Kidney glomerular epithelial cell (primary cell): ENCODE data around the gene IDUA.

Experiments
- DNase-seq: peaks from one replicate; lab custom pipeline; 2025; lab: John Stamatoyannopoulos, UW

IDUA gene

DNA sequence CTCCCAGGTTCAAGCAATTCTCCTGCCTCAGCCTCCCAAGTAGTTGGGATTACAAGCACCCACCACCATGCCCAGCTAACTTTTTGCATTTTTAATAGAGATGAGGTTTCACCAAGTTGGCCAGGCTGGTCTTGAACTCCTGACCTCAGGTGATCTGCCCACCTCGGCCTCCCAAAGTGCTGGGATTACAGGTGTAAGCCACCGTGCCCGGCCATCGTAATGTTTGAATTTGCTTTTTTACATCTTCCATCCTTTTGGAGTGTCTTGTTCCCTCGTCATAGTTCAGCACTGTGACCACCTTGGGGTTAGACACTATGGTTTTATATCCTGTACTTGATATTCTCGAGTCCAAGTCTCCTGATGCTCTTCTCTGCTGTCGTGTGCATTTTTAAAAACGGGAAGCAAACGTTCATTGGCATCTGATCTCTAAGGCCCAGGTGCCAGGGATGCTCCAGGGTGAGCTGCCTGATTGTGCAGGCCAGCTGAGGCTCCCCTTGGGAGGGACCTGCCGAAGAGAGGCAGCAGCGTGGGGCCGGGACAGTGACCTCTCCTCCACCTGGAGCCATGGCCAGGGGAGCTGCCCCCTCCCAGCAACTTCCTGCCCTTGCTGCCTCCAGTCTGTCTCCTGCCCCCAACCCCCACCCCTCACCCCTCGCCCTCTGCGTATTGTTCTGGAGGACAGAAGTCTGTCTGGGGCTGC is 30.2 kb upstream of the IDUA start:
- no peak for DNase-seq

DNA sequence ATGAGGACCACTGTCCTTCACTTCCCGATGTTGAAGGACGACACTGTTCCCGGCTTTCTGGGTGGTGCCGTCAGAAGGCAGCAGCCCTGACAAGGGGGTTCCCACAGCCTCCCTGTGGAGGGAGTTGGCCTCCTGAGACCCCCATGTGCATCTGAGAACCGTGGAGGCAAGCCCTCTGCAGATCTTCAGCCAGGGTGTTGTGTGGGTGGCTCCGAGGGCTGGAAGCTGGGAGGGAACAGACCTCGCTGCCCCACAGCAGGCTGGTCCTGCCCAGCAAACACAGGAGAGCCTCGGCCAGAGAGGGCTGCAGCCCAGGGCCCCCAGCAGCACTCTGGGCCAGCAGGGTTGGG is 29.6 kb upstream of the IDUA start:
- DNase-seq, result no peak

DNA sequence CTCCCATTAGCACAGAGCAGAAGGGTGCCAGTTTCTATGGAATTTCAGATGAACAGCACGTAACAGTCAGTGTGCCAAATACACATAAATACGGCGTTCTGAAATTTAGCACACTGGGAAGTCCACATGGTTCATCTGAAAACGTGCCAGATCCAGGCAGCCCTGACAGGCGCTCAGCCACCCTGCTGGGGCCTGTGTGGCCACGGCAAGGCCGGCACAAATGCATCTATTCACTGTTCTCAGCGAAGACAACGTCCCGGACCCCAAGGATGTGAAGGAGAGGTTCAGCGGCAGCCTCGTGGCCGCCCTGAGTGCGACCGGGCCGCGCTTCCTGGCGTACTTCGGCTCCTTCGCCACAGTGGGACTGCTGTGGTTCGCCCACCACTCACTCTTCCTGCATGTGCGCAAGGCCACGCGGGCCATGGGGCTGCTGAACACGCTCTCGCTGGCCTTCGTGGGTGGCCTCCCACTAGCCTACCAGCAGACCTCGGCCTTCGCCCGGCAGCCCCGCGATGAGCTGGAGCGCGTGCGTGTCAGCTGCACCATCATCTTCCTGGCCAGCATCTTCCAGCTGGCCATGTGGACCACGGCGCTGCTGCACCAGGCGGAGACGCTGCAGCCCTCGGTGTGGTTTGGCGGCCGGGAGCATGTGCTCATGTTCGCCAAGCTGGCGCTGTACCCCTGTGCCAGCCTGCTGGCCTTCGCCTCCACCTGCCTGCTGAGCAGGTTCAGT is 29.1 kb upstream of the IDUA start:
- no peak for DNase-seq

DNA sequence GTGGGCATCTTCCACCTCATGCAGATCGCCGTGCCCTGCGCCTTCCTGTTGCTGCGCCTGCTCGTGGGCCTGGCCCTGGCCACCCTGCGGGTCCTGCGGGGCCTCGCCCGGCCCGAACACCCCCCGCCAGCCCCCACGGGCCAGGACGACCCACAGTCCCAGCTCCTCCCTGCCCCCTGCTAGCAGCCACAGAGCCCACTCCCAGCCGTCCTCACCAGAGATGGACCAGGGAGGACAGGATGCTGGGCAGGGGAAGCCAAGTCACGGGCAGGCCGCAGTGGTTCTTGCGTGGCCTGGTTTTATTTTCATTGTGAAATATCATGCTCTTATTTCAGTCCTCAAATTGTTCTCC is 28.6 kb upstream of the IDUA start:
- no peak for DNase-seq

DNA sequence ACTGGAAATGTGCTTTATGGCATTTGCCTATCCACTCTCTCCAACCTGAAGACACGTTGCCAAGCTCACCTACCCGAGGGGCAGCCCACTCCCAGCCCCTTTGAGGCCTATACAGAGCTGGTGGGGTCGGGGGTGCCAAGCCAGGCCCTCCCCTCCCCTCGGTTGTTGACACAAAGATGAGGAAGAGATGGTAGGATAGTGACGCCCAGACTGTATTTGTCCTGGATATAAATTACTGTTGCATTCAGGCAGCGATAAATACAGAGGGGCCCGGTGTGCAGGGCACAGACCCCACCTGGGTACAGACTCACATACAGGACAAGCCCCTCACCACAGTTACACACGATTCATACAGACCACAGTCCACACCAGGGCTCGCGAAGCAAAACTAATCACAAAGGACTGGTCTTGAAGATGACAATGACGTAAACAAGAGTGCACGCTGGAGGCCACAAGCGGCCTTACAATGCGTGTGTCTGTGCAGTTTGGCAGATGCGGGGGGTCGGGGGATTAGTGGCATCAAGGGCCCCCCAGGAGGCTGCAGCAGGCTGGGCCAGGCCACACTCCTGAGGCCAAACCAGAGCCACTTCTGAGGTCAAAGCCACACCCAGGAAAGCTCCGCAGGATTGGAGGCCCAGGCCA is 28.0 kb upstream of the IDUA start:
- DNase-seq, result no peak

DNA sequence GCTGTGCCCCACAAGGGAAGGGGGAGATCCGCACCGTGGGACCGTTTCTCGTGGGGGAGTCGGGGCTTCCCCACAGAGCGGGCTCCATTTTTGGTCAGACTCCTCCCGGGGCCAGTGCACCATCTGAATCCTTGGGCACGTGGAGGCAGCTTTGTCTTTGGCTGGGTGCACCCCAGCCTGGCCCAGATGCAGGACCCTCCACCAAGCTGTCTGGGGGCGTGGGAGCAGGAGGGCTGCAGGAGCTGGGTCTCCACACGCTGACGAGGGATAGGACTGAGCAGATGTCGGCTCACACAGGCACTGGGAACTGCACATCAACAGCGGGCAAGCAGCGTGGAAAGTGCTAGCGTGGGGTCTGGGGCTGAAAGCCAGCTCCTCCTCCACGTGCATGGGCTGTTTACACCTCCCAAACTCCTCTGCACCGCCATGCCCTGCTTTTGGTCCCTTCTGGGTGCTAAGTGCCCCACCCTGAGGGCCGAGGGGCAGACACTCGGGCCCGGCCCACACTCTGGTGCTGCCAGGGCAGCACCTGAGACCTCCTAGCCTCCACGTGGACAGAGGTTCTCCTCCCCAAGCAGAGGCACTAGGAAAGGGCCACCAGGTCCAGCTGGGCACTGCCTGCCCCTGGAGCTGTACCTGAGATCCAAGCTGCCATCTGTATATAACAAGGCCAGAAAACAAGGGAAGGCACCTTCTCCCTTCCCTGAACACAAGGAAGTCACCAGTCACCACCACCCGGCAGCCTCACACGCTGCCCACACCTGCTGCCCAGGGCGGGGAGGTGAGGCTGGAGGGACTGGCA is 27.3 kb upstream of the IDUA start:
- no peak for DNase-seq

DNA sequence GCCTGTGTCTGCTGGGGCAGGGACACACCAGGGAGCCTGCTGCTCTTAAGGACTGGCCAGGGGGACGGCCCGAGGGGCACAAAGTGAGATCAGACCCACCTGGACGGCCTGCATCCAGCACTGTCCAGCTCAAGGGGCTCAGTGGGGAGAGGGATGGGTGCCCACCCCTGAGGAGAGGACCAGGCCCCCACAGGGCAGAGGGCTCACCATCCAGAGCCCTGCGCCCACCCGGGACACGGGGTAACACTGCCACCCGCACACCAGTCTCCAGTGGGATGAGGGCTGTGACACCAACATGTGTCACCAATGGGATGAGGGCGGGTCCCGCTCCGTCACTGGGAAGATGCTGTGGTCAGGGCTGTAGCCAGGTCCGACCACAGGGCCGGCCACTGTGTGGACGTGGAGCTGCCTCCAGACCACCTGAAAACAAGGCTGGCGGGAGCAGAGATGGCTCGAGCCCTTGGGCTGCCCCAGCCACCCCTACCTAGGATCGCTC is 26.7 kb upstream of the IDUA start:
- no peak for DNase-seq

DNA sequence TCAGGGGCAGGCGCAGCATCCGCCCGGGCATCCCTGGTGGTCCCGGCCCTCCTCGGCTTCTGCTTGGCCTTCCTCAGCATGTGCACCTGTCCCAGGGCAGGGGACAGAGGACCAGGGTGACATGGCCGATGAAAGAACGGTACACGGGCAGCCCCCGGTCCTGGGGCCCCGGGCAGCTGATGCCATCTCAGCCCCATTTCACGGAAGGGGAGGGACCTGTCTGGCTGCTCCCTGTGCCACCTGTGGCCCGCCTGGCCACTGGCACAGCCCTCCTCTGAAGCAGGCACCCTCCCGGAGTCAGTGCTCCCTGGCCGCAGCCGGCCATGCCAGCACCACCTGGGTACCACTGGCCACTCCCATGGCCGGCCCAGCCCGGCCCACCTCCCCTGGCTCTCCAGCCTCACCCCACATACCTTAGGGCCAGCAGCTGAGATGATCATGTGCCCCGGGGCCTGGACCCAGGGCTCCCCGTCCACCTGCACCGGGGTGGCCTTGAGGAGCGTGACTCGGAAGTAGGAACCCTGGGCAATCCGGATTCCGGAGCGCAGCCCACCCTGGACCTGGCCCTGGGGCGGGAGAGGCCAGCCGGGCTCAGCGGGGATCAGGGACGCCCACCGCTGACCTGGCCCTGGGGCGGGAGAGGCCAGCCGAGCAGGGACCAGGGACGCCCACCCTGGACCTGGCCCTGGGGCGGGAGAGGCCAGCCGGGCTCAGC is 26.1 kb upstream of the IDUA start:
- no peak for DNase-seq

DNA sequence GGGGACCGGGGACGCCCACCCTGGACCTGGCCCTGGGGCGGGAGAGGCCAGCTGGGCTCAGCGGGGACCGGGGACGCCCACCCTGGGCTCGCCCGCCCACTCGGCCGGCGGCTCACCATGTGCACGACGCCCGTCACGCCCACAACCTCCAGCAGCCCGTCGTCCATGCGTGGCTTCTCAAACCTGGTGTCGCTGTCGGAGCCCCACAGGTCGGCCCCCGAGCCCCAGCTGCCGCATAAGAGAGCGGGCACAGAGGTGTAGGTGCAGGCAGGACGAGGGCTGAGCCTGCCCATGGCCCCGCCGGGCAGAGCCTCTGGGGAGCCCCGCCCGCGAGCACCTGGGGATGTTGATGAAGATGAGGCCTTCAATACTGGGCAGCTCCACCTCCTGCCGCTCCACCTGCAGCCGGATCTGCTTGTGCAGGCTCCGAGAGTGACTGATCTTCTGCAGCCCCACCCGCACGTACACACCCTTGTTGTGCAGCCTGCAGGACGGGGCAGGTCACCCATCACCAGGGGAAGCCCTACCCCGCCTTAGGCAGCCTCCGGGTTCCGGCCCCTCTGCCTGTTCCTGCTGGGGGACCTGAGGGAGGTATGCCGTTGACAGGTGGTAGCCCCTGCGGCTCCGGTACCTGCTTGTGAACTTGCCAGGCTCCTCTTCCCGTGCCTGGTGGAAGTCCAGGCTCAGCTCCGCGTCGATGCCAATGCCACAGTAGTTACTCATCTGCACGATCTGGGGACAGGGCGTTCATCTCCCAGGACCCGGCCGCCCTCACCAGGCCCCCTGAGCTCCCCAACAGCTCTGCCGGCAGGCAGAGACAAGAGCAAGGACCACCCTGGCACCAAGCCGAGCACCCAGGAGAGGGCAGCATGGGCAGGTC is 25.3 kb upstream of the IDUA start:
- no peak for DNase-seq

DNA sequence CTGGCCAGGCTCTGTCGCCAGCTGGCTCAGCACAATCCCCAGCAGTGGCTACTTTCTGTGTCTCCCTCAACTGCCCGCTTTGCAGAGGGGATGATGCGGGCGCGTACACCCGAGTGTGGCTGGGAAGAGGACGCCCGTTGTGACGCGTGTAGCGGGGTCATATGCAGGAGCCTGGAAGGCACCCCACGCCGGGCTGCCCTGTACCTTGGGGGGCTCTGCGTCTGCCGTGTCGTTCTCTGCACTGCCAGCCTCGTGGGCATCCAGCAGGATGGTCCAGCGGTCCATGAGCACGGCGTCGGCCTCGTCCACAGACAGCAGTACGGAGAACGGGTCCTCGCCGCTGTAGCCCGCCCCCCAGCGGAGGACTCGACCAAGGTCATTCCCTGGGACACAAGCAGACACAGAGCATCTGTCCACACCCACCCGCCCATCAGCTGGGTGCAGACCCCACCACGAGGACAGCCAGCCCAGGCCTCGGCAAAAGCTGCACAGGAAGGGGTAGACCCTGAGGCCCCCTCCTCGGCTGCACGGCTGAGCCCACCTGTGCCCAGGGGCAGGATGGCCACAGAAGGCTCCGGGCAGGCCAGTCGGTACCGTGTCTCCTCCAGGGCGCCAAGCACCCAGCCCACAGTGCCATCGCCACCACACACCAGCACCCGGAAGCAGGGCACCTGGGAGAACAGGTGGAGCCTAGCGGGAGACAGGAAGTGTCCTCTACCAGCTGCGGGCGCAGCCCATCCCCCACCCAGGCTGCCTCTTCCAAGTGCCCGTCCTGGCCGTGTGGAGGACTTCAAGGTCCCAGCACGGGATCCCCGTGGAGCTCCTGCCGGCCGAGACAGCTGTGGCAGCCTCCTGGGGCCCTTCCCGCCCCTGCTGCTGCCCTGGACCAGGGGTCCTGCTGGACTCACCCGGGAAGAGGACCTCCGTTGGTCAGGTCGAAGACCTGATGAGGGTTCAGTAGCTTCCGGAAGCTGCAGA is 24.3 kb upstream of the IDUA start:
- DNase-seq, result no peak

DNA sequence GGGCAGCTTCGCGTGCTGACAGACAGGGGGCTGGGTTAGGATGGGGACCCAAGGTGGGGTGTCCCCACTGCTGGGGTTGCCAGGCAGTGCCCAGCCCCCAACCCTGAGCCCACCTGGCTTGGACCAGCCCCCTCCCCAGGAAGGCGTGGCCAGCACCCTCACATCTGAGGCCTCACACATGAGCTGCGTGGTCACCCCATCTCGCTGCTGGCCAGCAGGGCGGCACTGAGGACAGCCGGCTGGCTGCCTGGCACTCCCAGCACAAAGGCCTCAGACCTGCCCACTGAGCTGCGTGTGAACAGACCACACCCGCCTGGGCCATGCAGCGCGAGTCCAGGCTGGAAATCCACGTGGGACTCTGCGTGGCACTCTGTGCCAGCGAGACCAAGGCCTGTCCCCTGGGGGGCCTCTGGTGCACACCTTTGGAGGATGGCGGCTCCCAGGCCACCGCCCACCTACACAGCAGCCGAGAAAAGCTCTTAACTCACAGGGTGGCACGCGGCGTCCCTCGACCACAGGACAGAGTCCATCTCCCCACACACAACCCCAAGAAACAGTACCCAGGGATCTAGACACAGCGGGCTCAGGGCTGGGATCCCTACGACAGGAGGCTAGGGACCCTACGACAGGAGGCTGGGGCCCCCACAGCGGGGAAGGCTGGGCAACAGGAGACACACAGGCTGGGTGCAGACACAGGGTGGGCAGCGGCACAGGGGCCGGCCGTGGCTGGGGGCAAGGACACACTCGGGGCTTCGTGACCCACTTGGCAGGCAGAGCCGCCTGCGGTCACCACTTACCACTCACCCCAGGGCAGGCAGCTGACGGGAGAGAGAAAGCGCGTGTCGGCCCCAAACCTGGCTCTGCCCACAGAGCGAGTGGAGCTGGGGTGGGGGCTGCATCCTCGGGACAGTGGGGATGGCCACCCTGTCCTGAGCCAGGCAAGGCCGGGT is 23.3 kb upstream of the IDUA start:
- no peak for DNase-seq

DNA sequence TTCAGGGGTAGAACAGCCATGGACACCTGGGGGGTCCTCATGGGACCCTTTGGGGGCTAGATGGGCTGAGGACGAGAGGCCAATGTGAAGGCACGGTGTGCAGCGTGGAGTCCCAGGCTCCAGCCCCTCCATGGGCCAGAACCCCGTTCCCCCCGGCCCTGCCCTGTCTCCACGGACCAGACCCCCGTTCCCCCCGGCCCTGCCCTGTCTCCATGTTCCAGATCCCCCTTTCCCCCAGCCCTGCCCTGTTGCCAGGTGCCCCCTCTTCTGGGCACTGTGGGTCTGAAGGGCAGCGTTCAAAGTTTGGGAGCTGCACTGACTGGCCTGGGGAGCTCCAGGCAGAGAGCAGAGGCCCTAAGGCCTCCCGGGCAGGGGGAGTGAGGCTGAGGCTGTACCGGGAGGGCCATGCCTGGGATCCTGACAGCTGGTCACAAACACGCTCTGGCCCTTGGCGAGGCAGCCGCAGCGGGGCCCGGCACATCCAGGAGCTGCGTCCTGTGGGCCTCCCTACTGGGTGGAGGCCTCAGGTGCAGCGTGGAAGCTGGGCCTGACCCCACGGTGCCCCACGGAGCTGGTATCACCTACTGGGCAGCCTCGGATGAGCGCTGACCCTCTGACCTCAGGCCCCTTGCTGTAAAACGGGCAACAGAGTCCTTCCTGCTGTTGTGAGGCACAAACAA is 22.4 kb upstream of the IDUA start:
- no peak for DNase-seq

DNA sequence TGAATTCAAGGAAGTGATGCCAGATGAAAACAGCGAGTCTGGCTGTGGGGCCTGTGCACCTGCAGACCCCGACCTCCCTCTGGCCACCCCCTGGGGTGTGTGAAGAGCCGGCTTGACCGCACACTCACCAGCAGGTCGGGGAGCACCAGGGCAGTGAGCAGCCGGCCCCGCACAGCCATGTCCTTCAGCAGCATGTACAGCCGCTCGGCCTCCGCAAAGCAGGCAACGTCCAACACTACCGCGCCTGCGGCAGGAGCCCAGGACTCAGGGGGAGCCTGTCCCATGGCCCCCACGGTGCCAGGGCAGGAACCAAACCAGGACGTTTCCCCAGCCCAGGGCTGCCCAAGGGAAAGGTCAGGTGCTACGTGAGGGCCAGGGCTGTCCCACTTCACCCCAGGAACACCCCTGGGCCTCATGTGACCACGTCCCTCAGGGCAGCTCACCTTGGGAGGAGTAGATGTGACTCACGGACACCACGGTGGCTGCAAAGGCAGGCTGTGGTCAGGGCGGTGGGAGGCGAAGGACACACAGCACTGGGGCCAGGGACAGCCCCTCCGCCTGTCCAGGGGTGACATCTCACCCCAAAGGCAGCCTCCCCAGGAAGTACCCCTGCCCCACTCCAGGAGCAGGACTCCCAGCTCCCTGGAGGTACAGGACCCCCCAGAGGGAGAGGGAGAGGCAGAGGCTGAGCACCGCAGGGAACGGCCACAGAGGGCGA is 21.6 kb upstream of the IDUA start:
- DNase-seq, result no peak

DNA sequence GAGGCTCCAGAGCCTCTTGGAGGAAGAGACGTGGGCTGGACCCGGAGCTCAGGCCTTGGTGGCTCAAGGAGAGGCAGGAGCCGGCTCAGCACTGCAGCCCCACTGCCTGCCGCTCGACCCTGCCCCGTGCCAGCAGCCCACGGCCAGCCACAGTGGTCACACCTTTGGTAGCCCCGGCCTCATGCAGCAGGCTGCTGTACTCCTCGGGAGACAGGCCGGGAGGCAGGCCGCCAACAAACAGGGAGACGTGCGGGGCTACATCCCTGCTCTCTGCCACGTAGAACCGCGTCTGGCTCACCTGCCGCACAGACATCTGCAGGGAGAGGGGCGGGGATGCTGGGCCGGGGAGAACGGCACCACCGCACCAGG is 21.1 kb upstream of the IDUA start:
- no peak for DNase-seq

DNA sequence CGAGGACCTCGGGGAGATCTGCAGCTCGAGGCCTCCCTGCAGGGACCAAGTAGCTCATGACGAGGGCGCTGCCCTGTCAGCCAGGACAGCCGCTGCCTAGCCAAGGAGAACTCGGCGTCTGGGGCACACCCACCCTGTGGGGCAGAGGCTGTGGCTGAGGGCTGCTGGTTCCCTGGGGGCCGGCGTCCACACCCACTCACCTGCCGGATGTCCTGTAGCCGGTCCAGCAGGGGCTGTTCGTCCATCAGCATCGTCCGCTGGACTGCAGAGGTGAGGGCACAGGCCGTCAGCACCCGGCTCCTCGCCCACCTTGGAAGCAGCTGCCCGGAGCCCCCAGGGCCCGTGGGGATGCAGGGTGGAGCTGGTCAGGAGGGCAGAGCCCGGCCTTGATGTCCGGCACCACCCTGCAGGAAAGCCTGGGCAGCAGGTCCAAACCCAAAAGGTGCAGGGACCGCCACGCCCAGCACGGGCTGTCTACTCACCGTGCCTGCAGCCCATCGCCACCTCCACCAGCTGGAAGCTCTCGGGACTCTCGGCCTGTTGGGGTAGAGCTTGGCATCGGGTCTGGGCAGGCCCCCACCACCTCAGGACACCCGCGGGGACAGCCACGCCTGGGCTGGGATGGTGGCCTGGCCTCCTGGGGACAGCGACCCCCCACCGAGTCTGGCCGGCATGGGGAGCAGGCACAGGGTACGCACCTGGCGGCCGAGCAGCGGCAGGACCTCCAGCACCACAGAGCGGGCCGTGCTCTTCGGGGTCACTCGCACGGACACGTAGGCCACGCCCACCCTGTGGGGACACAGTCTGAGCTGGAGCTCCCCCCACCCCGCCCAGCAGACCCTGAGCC is 20.4 kb upstream of the IDUA start:
- DNase-seq, result no peak
